Neuronal stem cell (in vitro differentiated cells): ENCODE measurements around the gene YWHAQ.
"Not testable (repeated sequence)": the region's sequence is repeated elsewhere in the genome, so short reads cannot be mapped to it uniquely, and the experiment has no call there.

Experiments
- DNase-seq: peaks from one replicate; pipeline ENCODE4 v3.0.0-alpha.2; 2013; ENCODE audit warnings: low spot score
- H2AFZ ChIP-seq: one replicate; pipeline ENCODE4 v1.6.1; 2013; ENCODE audit warnings: mild to moderate bottlenecking, low read length, inconsistent platforms
- H2AK5ac ChIP-seq: 2 replicates; pipeline ENCODE4 v1.6.1; 2013; ENCODE audit warnings: low read depth, mild to moderate bottlenecking, inconsistent platforms, low read length, moderate library complexity, mixed read lengths
- H2BK120ac ChIP-seq: 2 replicates; pipeline ENCODE4 v1.6.1; 2013; ENCODE audit warnings: low read depth, mild to moderate bottlenecking, inconsistent platforms, low read length, moderate library complexity, mixed read lengths
- H2BK12ac ChIP-seq: one replicate; pipeline ENCODE4 v1.6.1; 2013; ENCODE audit warnings: low read length, inconsistent platforms
- H2BK15ac ChIP-seq: 2 replicates; pipeline ENCODE4 v1.6.1; 2013; ENCODE audit warnings: mild to moderate bottlenecking, low read length, inconsistent platforms, mixed read lengths
- H2BK5ac ChIP-seq: one replicate; pipeline ENCODE4 v1.6.1; 2013; ENCODE audit warnings: inconsistent platforms, mild to moderate bottlenecking, low read length, moderate library complexity
- H3K14ac ChIP-seq: one replicate; pipeline ENCODE4 v1.6.1; 2013; ENCODE audit warnings: low read length, inconsistent platforms
- H3K18ac ChIP-seq: 2 replicates; pipeline ENCODE4 v1.6.1; 2013; ENCODE audit warnings: low read length, inconsistent platforms
- H3K23ac ChIP-seq: 2 replicates; pipeline ENCODE4 v1.6.1; 2013; ENCODE audit warnings: low read depth, mild to moderate bottlenecking, mixed read lengths, low read length, inconsistent platforms; ENCODE audit not compliant: poor library complexity
- H3K27ac ChIP-seq: replicated peaks from 3 replicates; pipeline ENCODE4 v1.5.1; 2013; ENCODE audit warnings: low read length, inconsistent platforms
- H3K27me3 ChIP-seq, 3 experiments: 2 replicates each; pipeline ENCODE4 v1.6.1; 2013; ENCODE audit warnings: low read length in 3 of 3, mild to moderate bottlenecking in 2 of 3, inconsistent platforms in 1 of 3, low read depth in 1 of 3, mixed read lengths in 1 of 3, moderate library complexity in 1 of 3; ENCODE audit not compliant: control insufficient read depth in 3 of 3, insufficient read depth in 3 of 3
- H3K36me3 ChIP-seq, 2 donors: replicated peaks in 1 of 2; 2 replicates each; pipeline ENCODE4 v1.6.1; 2013; ENCODE audit warnings: low read length in 2 of 2; ENCODE audit not compliant: control insufficient read depth in 2 of 2, insufficient read depth in 2 of 2
- H3K4ac ChIP-seq: 2 replicates; pipeline ENCODE4 v1.6.1; 2013; ENCODE audit warnings: inconsistent platforms, mild to moderate bottlenecking, low read length, moderate library complexity
- H3K4me1 ChIP-seq, 2 donors: 1 replicate in 1 of 2; 2 replicates in 1 of 2; pipeline ENCODE4 v1.6.1; 2013; ENCODE audit warnings: low read length in 2 of 2, low read depth in 1 of 2; ENCODE audit not compliant: control insufficient read depth in 2 of 2, insufficient read depth in 1 of 2
- H3K4me2 ChIP-seq: one replicate; pipeline ENCODE4 v1.6.1; 2013; ENCODE audit warnings: mild to moderate bottlenecking, low read length, inconsistent platforms; ENCODE audit not compliant: insufficient read depth, poor library complexity, severe bottlenecking
- H3K4me3 ChIP-seq, 2 donors: 2 replicates each; pipeline ENCODE4 v1.5.1; 2013; ENCODE audit warnings: low read length in 2 of 2, mild to moderate bottlenecking in 2 of 2, inconsistent platforms in 1 of 2, moderate library complexity in 1 of 2
- H3K79me1 ChIP-seq: one replicate; pipeline ENCODE4 v1.6.1; 2013; ENCODE audit warnings: low read depth, mild to moderate bottlenecking, inconsistent platforms, low read length, moderate library complexity
- H3K9ac ChIP-seq: one replicate; pipeline ENCODE4 v1.6.1; 2013; ENCODE audit warnings: mild to moderate bottlenecking, low read depth, low read length, inconsistent platforms; ENCODE audit not compliant: poor library complexity
- H3K9me3 ChIP-seq, 2 donors: replicated peaks in 1 of 2; 2 replicates each; pipeline versions ENCODE3 to v1.6.1; 2013; ENCODE audit warnings: low read length in 2 of 2, mild to moderate bottlenecking in 2 of 2, inconsistent platforms in 1 of 2, low read depth in 1 of 2, mixed read lengths in 1 of 2, moderate library complexity in 1 of 2; ENCODE audit not compliant: control insufficient read depth in 2 of 2, insufficient read depth in 1 of 2
- H4K8ac ChIP-seq: one replicate; pipeline ENCODE4 v1.6.1; 2013; ENCODE audit warnings: low read depth, mild to moderate bottlenecking, inconsistent platforms, low read length, moderate library complexity
- H4K91ac ChIP-seq: one replicate; pipeline ENCODE4 v1.6.1; 2013; ENCODE audit warnings: low read length, low read depth, mild to moderate bottlenecking, inconsistent platforms; ENCODE audit not compliant: poor library complexity
- WGBS, 2 donors: extraction: QIAGEN DNeasy Blood & Tissue Kit; methylation state at CpG; one replicate each; pipeline ENCODE4 v1.1.7; 2013; ENCODE audit warnings: missing lambda C conversion rate in 2 of 2, mixed read lengths in 1 of 2; ENCODE audit not compliant: insufficient read length in 2 of 2, insufficient replicate concordance in 1 of 2; ENCODE audit errors: extremely low coverage in 2 of 2; 5-methylcytosine and 5-hydroxymethylcytosine counted together

The YWHAQ gene

GRCh38 chr2:9584902-9585301, 45.9 kb downstream of the YWHAQ start:
- H3K79me1 ChIP-seq, H3K9ac ChIP-seq, H4K8ac ChIP-seq, H2BK120ac ChIP-seq, H3K14ac ChIP-seq, H3K27me3 ChIP-seq, H2AK5ac ChIP-seq, H2BK12ac ChIP-seq, H3K4me2 ChIP-seq, H2AFZ ChIP-seq, H3K18ac ChIP-seq, H3K4me1 ChIP-seq, H3K23ac ChIP-seq, H2BK5ac ChIP-seq, H3K4ac ChIP-seq, H3K4me3 ChIP-seq, DNase-seq, H3K9me3 ChIP-seq, H3K27ac ChIP-seq, H2BK15ac ChIP-seq, H4K91ac ChIP-seq: not testable (repeated sequence)
- H3K36me3 ChIP-seq = peaks cover 12 to 88% of the 10 kb centered on the region in 2 donors

DNA sequence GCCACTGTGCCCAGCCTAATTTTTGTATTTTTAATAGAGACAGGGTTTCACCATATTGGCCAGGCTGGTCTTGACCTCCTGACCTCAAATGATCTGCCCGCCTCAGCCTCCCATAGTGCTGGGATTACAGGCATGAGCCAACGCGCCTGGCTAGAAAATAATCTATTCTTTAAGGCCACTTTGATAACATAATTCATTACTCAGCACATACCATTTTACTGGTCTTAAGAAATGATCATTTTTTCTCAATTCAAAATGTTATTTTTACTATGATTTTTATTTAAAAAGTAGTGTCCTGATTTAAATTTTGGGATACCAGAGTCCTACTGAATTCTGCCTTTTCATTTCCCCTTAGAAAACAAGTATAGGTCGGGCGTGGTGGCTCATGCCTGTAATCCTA, 48.2 kb downstream of the YWHAQ start:
- Histone ChIP-seq H3K9me3 (no peaks in the 10 kb centered on the region), H3K23ac (no peak overlapping the region), H3K14ac (no peak overlapping the region), H3K27me3 (no peaks in the 10 kb centered on the region), H3K36me3 (peaks cover 10 to 66% of the 10 kb centered on the region in 2 donors), H3K27ac (no peak overlapping the region), H2BK5ac (no peak overlapping the region), H3K18ac (no peak overlapping the region), H3K4me2 (no peak overlapping the region), H2AFZ (no peak overlapping the region), H3K4ac (no peak overlapping the region), H4K8ac (no peak overlapping the region), H3K79me1 (no peaks in the 10 kb centered on the region), H2BK12ac (no peak overlapping the region), H4K91ac (no peak overlapping the region), H3K4me1 (no peaks in the 10 kb centered on the region), H3K4me3 (no peak overlapping the region), H2BK120ac (no peak overlapping the region), H2AK5ac (no peak overlapping the region), H2BK15ac (no peak overlapping the region), H3K9ac (no peak overlapping the region)
- WGBS, 2 donors = no CpG with 5 or more reads among the region's 5 CpGs
- no peak for DNase-seq

GRCh38 chr2:9578467-9579235, 52.1 kb downstream of the YWHAQ start:
- Histone ChIP-seq H3K14ac (no peak overlapping the region), H3K9ac (no peak overlapping the region), H3K4ac (no peak overlapping the region), H3K4me2 (no peak overlapping the region), H2BK15ac (no peak overlapping the region), H2BK5ac (no peak overlapping the region), H3K4me3 (no peak overlapping the region), H3K18ac (no peak overlapping the region), H2BK120ac (no peak overlapping the region), H3K36me3 (peaks cover 3 to 27% of the 10 kb centered on the region in 2 donors), H2AK5ac (no peak overlapping the region), H3K79me1 (no peaks in the 10 kb centered on the region), H4K8ac (no peak overlapping the region), H3K27ac (peak overlapping the region; percentile 39), H4K91ac (no peak overlapping the region), H2AFZ (no peak overlapping the region), H3K23ac (no peak overlapping the region), H3K9me3 (no peaks in the 10 kb centered on the region), H2BK12ac (no peak overlapping the region), H3K27me3 (no peaks in the 10 kb centered on the region), H3K4me1 (peaks cover 0 to 2% of the 10 kb centered on the region in 2 donors)
- WGBS, 2 donors = no CpG with 5 or more reads among the region's 9 CpGs
- no peak for DNase-seq

- H3K36me3 ChIP-seq = no peaks in the 10 kb centered on the region
- H3K79me1 ChIP-seq = no peaks in the 10 kb centered on the region
- no peak overlapping the region for H2BK120ac ChIP-seq
- no peak overlapping the region for H2BK12ac ChIP-seq
- H3K18ac ChIP-seq = no peak overlapping the region
- no peak overlapping the region for H2AK5ac ChIP-seq
- H3K4ac ChIP-seq = no peak overlapping the region
- H2BK5ac ChIP-seq = no peak overlapping the region
- no peak overlapping the region for H4K8ac ChIP-seq
- H3K27me3 ChIP-seq = no peaks in the 10 kb centered on the region
- H2AFZ ChIP-seq = no peak overlapping the region
- no peak overlapping the region for H3K4me2 ChIP-seq
- no peaks in the 10 kb centered on the region for H3K9me3 ChIP-seq
- no peak overlapping the region for H3K4me3 ChIP-seq
- no peak overlapping the region for H3K9ac ChIP-seq
- WGBS, 2 donors = no CpG with 5 or more reads among the region's 2 CpGs
- H3K27ac ChIP-seq = no peak overlapping the region
- no peak overlapping the region for H3K14ac ChIP-seq
- peaks cover 0 to 2% of the 10 kb centered on the region in 2 donors for H3K4me1 ChIP-seq
- H4K91ac ChIP-seq = no peak overlapping the region
- no peak for DNase-seq
- no peak overlapping the region for H3K23ac ChIP-seq
- no peak overlapping the region for H2BK15ac ChIP-seq
Observed at GRCh38 chr2:9574331-9574730, 56.5 kb downstream of the YWHAQ start.
